ENCODE measurements around the gene ROR1. TPM values are rescaled to one million over a fixed set of nuclear protein-coding genes. Genes with fewer than 3 reads are reported as not detected.
"Not testable (repeated sequence)": the region's sequence is repeated elsewhere in the genome, so short reads cannot be mapped to it uniquely, and the experiment has no call there.

ROR1 gene
- total RNA-seq, 1 donor: under 0.01 TPM

GRCh38 chr1:63790989-63791388 lies 17.2 kb downstream of the ROR1 start:
- no peak for DNase-seq (ENCODE audit: low read depth in 2 of 3, low spot score in 2 of 3)

- DNase-seq (ENCODE audit: low read depth in 2 of 3, low spot score in 2 of 3): no peak
Measured at GRCh38 chr1:63792152-63792551, 18.3 kb downstream of the ROR1 start.

- no peak for DNase-seq (ENCODE audit: low read depth in 2 of 3, low spot score in 2 of 3)
Measured at GRCh38 chr1:63793741-63794240, 20.0 kb downstream of the ROR1 start.

- DNase-seq (ENCODE audit: low read depth in 2 of 3, low spot score in 2 of 3): no peak
Measured at GRCh38 chr1:63794354-63794753, 20.5 kb downstream of the ROR1 start.

GRCh38 chr1:63794939-63795378 lies 21.1 kb downstream of the ROR1 start:
- no peak for DNase-seq (ENCODE audit: low read depth in 2 of 3, low spot score in 2 of 3)

GRCh38 chr1:63795455-63795854 lies 21.6 kb downstream of the ROR1 start:
- no peak for DNase-seq (ENCODE audit: low read depth in 2 of 3, low spot score in 2 of 3)

- DNase-seq (ENCODE audit: low read depth in 2 of 3, low spot score in 2 of 3): no peak
Measured at GRCh38 chr1:63797056-63797726, 23.4 kb downstream of the ROR1 start.

- DNase-seq (ENCODE audit: low read depth in 2 of 3, low spot score in 2 of 3): no peak
Measured at GRCh38 chr1:63798284-63798683, 24.5 kb downstream of the ROR1 start.

GRCh38 chr1:63799307-63799706 lies 25.5 kb downstream of the ROR1 start:
- no peak for DNase-seq (ENCODE audit: low read depth in 2 of 3, low spot score in 2 of 3)

- no peak for DNase-seq (ENCODE audit: low read depth in 2 of 3, low spot score in 2 of 3)
Measured at GRCh38 chr1:63799820-63800219, 26.0 kb downstream of the ROR1 start.

GRCh38 chr1:63802109-63802508 lies 28.3 kb downstream of the ROR1 start:
- DNase-seq (ENCODE audit: low read depth in 2 of 3, low spot score in 2 of 3): no peak

GRCh38 chr1:63804829-63805484 lies 31.1 kb downstream of the ROR1 start:
- no peak for DNase-seq (ENCODE audit: low read depth in 2 of 3, low spot score in 2 of 3)

- DNase-seq (ENCODE audit: low read depth in 2 of 3, low spot score in 2 of 3): no peak
Measured at GRCh38 chr1:63807046-63807445, 33.2 kb downstream of the ROR1 start.

GRCh38 chr1:63810936-63811469 lies 37.2 kb downstream of the ROR1 start:
- DNase-seq (ENCODE audit: low read depth in 2 of 3, low spot score in 2 of 3): no peak

GRCh38 chr1:63812071-63812700 lies 38.4 kb downstream of the ROR1 start:
- DNase-seq (ENCODE audit: low read depth in 2 of 3, low spot score in 2 of 3): no peak

- no peak for DNase-seq (ENCODE audit: low read depth in 2 of 3, low spot score in 2 of 3)
Measured at GRCh38 chr1:63813829-63814277, 40.0 kb downstream of the ROR1 start.

- not testable (repeated sequence) for DNase-seq (ENCODE audit: low read depth in 2 of 3, low spot score in 2 of 3)
Measured at GRCh38 chr1:63816217-63816815, 42.5 kb downstream of the ROR1 start.

- DNase-seq (ENCODE audit: low read depth in 2 of 3, low spot score in 2 of 3): peak in 1 of 3 donors; percentile 2
Measured at GRCh38 chr1:63817152-63817667, 43.4 kb downstream of the ROR1 start.

- DNase-seq (ENCODE audit: low read depth in 2 of 3, low spot score in 2 of 3): no peak
Measured at GRCh38 chr1:63817700-63818099, 43.9 kb downstream of the ROR1 start.

- DNase-seq (ENCODE audit: low read depth in 2 of 3, low spot score in 2 of 3): no peak
Measured at GRCh38 chr1:63818567-63819325, 44.9 kb downstream of the ROR1 start.

Measured in hematopoietic multipotent progenitor cell (in vitro differentiated cells).